ENCODE results near the gene KCNJ11. TPM values are rescaled to one million over a fixed set of nuclear protein-coding genes. Genes with fewer than 3 reads are reported as not detected.
A peak's percentile ranks its signal among the peaks of the same experiment; 100 is the strongest.

Gene KCNJ11
- polyA plus RNA-seq (2013), result 0.33 TPM

GRCh38 chr11:17388609-17389210 lies at the start of gene KCNJ11:
KCNJ11 (minus strand) TSS chr11:17388659; CDS start chr11:17388091, 568 bp downstream.
- no peak for DNase-seq
- Histone ChIP-seq H3K9me3 (ENCODE audit: control extremely low read depth in 1 of 5, control insufficient read depth in 4 of 5, insufficient read depth in 2 of 5, low read depth in 1 of 5, low read length in 4 of 5) (no peaks in the 10 kb centered on the region), H3K4me1 (ENCODE audit: control extremely low read depth in 1 of 4, control insufficient read depth in 4 of 4, insufficient read depth in 4 of 4, low read length in 3 of 4) (peaks cover 0 to 12% (median 7%) of the 10 kb centered on the region in 4 experiments), H3K4me3 (ENCODE audit: control insufficient read depth in 1 of 7, extremely low read depth in 1 of 7, insufficient read depth in 4 of 7, low read depth in 2 of 7, low read length in 6 of 7) (peak within 1 kb of the TSS; percentile 22 to 76 (median 60)), H3K36me3 (ENCODE audit: control insufficient read depth in 4 of 4, insufficient read depth in 4 of 4, low read length in 3 of 4) (no peaks in the 10 kb centered on the region), H3K27ac (ENCODE audit: insufficient read depth in 1 of 2, low read depth in 1 of 2, low read length in 2 of 2, poor library complexity in 1 of 2, severe bottlenecking in 2 of 2) (no peak within 1 kb of the TSS), H3K27me3 (replicated peaks in 2 of 5; ENCODE audit: control insufficient read depth in 4 of 5, insufficient read depth in 5 of 5, low read length in 4 of 5) (peaks cover 0 to 7% (median 0%) of the 10 kb centered on the region in 5 experiments)
- ChIA-PET CTCF (interaction anchor here (0.6 to 1.9 kb wide), 13 partner anchors 8 to 139 kb away, joined by 3 to 11 read pairs (median 3); no protein-coding TSS in a partner anchor), POLR2A (no interaction called here)
- WGBS (ENCODE audit: insufficient coverage), result 1% methylated on average over 42 of the region's 53 CpGs

GRCh38 chr11:17437366-17437765 lies 48.9 kb upstream of the KCNJ11 start:
- CTCF ChIA-PET, result interaction anchor here (0.9 kb wide), 1 partner anchor 69 kb away, joined by 3 read pairs; no protein-coding TSS in a partner anchor
- H3K4me3 ChIP-seq (ENCODE audit: control insufficient read depth in 1 of 7, extremely low read depth in 1 of 7, insufficient read depth in 4 of 7, low read depth in 2 of 7, low read length in 6 of 7), result no peak overlapping the region

GRCh38 chr11:17434108-17434507 lies 45.6 kb upstream of the KCNJ11 start:
- CTCF ChIA-PET, result no interaction called here
- no peak overlapping the region for H3K27ac ChIP-seq (ENCODE audit: insufficient read depth in 1 of 2, low read depth in 1 of 2, low read length in 2 of 2, poor library complexity in 1 of 2, severe bottlenecking in 2 of 2)
- POLR2A ChIA-PET, result no interaction called here
- WGBS (ENCODE audit: insufficient coverage), result 88% methylated on average over 1 of the region's 4 CpGs
- no peak overlapping the region for H3K4me3 ChIP-seq (ENCODE audit: control insufficient read depth in 1 of 7, extremely low read depth in 1 of 7, insufficient read depth in 4 of 7, low read depth in 2 of 7, low read length in 6 of 7)
- peaks cover 0 to 11% (median 5%) of the 10 kb centered on the region in 4 experiments for H3K4me1 ChIP-seq (ENCODE audit: control extremely low read depth in 1 of 4, control insufficient read depth in 4 of 4, insufficient read depth in 4 of 4, low read length in 3 of 4)
- H3K9me3 ChIP-seq (ENCODE audit: control extremely low read depth in 1 of 5, control insufficient read depth in 4 of 5, insufficient read depth in 2 of 5, low read depth in 1 of 5, low read length in 4 of 5), result no peaks in the 10 kb centered on the region
- peaks cover 0 to 2% (median 0%) of the 10 kb centered on the region in 5 experiments for H3K27me3 ChIP-seq (replicated peaks in 2 of 5; ENCODE audit: control insufficient read depth in 4 of 5, insufficient read depth in 5 of 5, low read length in 4 of 5)
- no peaks in the 10 kb centered on the region for H3K36me3 ChIP-seq (ENCODE audit: control insufficient read depth in 4 of 4, insufficient read depth in 4 of 4, low read length in 3 of 4)
- DNase-seq, result no peak

More at GRCh38 chr11:17437366-17437765, 48.9 kb upstream of the KCNJ11 start:
- peaks cover 0 to 17% (median 8%) of the 10 kb centered on the region in 4 experiments for H3K4me1 ChIP-seq (ENCODE audit: control extremely low read depth in 1 of 4, control insufficient read depth in 4 of 4, insufficient read depth in 4 of 4, low read length in 3 of 4)
- WGBS (ENCODE audit: insufficient coverage), result 85% methylated on average over 2 of the region's 3 CpGs
- H3K36me3 ChIP-seq (ENCODE audit: control insufficient read depth in 4 of 4, insufficient read depth in 4 of 4, low read length in 3 of 4), result no peaks in the 10 kb centered on the region
- POLR2A ChIA-PET, result no interaction called here
- H3K9me3 ChIP-seq (ENCODE audit: control extremely low read depth in 1 of 5, control insufficient read depth in 4 of 5, insufficient read depth in 2 of 5, low read depth in 1 of 5, low read length in 4 of 5), result peaks cover 0 to 5% (median 0%) of the 10 kb centered on the region in 5 experiments
- DNase-seq, result peak in 1 of 3 donors; percentile 51
- H3K27ac ChIP-seq (ENCODE audit: insufficient read depth in 1 of 2, low read depth in 1 of 2, low read length in 2 of 2, poor library complexity in 1 of 2, severe bottlenecking in 2 of 2), result no peak overlapping the region
- H3K27me3 ChIP-seq (replicated peaks in 2 of 5; ENCODE audit: control insufficient read depth in 4 of 5, insufficient read depth in 5 of 5, low read length in 4 of 5), result peaks cover 0 to 2% (median 0%) of the 10 kb centered on the region in 5 experiments

GRCh38 chr11:17432002-17432401 lies 43.5 kb upstream of the KCNJ11 start:
- Histone ChIP-seq H3K4me1 (ENCODE audit: control extremely low read depth in 1 of 4, control insufficient read depth in 4 of 4, insufficient read depth in 4 of 4, low read length in 3 of 4) (peaks cover 0 to 3% (median 0%) of the 10 kb centered on the region in 4 experiments), H3K27ac (ENCODE audit: insufficient read depth in 1 of 2, low read depth in 1 of 2, low read length in 2 of 2, poor library complexity in 1 of 2, severe bottlenecking in 2 of 2) (no peak overlapping the region), H3K9me3 (ENCODE audit: control extremely low read depth in 1 of 5, control insufficient read depth in 4 of 5, insufficient read depth in 2 of 5, low read depth in 1 of 5, low read length in 4 of 5) (no peaks in the 10 kb centered on the region), H3K27me3 (replicated peaks in 2 of 5; ENCODE audit: control insufficient read depth in 4 of 5, insufficient read depth in 5 of 5, low read length in 4 of 5) (peaks cover 0 to 2% (median 0%) of the 10 kb centered on the region in 5 experiments), H3K4me3 (ENCODE audit: control insufficient read depth in 1 of 7, extremely low read depth in 1 of 7, insufficient read depth in 4 of 7, low read depth in 2 of 7, low read length in 6 of 7) (no peak overlapping the region), H3K36me3 (ENCODE audit: control insufficient read depth in 4 of 4, insufficient read depth in 4 of 4, low read length in 3 of 4) (no peaks in the 10 kb centered on the region)
- DNase-seq, result no peak
- ChIA-PET CTCF (interaction anchor here (1.5 kb wide), 1 partner anchor 15 kb away, joined by 5 read pairs; no protein-coding TSS in a partner anchor), POLR2A (no interaction called here)
- WGBS (ENCODE audit: insufficient coverage), result 94% methylated on average over 6 of the region's 7 CpGs

- CTCF ChIA-PET, result interaction anchor here (1.3 to 1.5 kb wide), 2 partner anchors 16 to 20 kb away, joined by 3 to 5 read pairs; no protein-coding TSS in a partner anchor
- WGBS (ENCODE audit: insufficient coverage), result 95% methylated on average over 7 of the region's 8 CpGs
- POLR2A ChIA-PET, result interaction anchor here (0.7 kb wide), 1 partner anchor 21 kb away, joined by 4 read pairs; no protein-coding TSS in a partner anchor
- H3K9me3 ChIP-seq (ENCODE audit: control extremely low read depth in 1 of 5, control insufficient read depth in 4 of 5, insufficient read depth in 2 of 5, low read depth in 1 of 5, low read length in 4 of 5), result no peaks in the 10 kb centered on the region
- no peaks in the 10 kb centered on the region for H3K36me3 ChIP-seq (ENCODE audit: control insufficient read depth in 4 of 4, insufficient read depth in 4 of 4, low read length in 3 of 4)
- H3K27ac ChIP-seq (ENCODE audit: insufficient read depth in 1 of 2, low read depth in 1 of 2, low read length in 2 of 2, poor library complexity in 1 of 2, severe bottlenecking in 2 of 2), result no peak overlapping the region
- H3K4me1 ChIP-seq (ENCODE audit: control extremely low read depth in 1 of 4, control insufficient read depth in 4 of 4, insufficient read depth in 4 of 4, low read length in 3 of 4), result peaks cover 0 to 12% (median 3%) of the 10 kb centered on the region in 4 experiments
- DNase-seq, result no peak
- H3K27me3 ChIP-seq (replicated peaks in 2 of 5; ENCODE audit: control insufficient read depth in 4 of 5, insufficient read depth in 5 of 5, low read length in 4 of 5), result peaks cover 0 to 2% (median 0%) of the 10 kb centered on the region in 5 experiments
- H3K4me3 ChIP-seq (ENCODE audit: control insufficient read depth in 1 of 7, extremely low read depth in 1 of 7, insufficient read depth in 4 of 7, low read depth in 2 of 7, low read length in 6 of 7), result no peak overlapping the region
Observed at GRCh38 chr11:17431139-17431538, 42.7 kb upstream of the KCNJ11 start.

GRCh38 chr11:17430616-17431015 lies 42.2 kb upstream of the KCNJ11 start:
- CTCF ChIA-PET, result interaction anchor here (1.3 to 2.0 kb wide), 2 partner anchors 20 to 73 kb away, joined by 3 to 7 read pairs; no protein-coding TSS in a partner anchor
- H3K9me3 ChIP-seq (ENCODE audit: control extremely low read depth in 1 of 5, control insufficient read depth in 4 of 5, insufficient read depth in 2 of 5, low read depth in 1 of 5, low read length in 4 of 5), result no peaks in the 10 kb centered on the region
- no peaks in the 10 kb centered on the region for H3K36me3 ChIP-seq (ENCODE audit: control insufficient read depth in 4 of 4, insufficient read depth in 4 of 4, low read length in 3 of 4)
- H3K27ac ChIP-seq (ENCODE audit: insufficient read depth in 1 of 2, low read depth in 1 of 2, low read length in 2 of 2, poor library complexity in 1 of 2, severe bottlenecking in 2 of 2), result no peak overlapping the region
- WGBS (ENCODE audit: insufficient coverage), result 96% methylated on average over 13 of the region's 13 CpGs
- DNase-seq, result no peak
- POLR2A ChIA-PET, result no interaction called here
- peaks cover 0 to 2% (median 0%) of the 10 kb centered on the region in 5 experiments for H3K27me3 ChIP-seq (replicated peaks in 2 of 5; ENCODE audit: control insufficient read depth in 4 of 5, insufficient read depth in 5 of 5, low read length in 4 of 5)
- no peak overlapping the region for H3K4me3 ChIP-seq (ENCODE audit: control insufficient read depth in 1 of 7, extremely low read depth in 1 of 7, insufficient read depth in 4 of 7, low read depth in 2 of 7, low read length in 6 of 7)
- H3K4me1 ChIP-seq (ENCODE audit: control extremely low read depth in 1 of 4, control insufficient read depth in 4 of 4, insufficient read depth in 4 of 4, low read length in 3 of 4), result peaks cover 0 to 12% (median 3%) of the 10 kb centered on the region in 4 experiments

- DNase-seq, result no peak
- Histone ChIP-seq H3K4me3 (ENCODE audit: control insufficient read depth in 1 of 7, extremely low read depth in 1 of 7, insufficient read depth in 4 of 7, low read depth in 2 of 7, low read length in 6 of 7) (no peak overlapping the region), H3K4me1 (ENCODE audit: control extremely low read depth in 1 of 4, control insufficient read depth in 4 of 4, insufficient read depth in 4 of 4, low read length in 3 of 4) (peaks cover 0 to 12% (median 3%) of the 10 kb centered on the region in 4 experiments), H3K36me3 (ENCODE audit: control insufficient read depth in 4 of 4, insufficient read depth in 4 of 4, low read length in 3 of 4) (no peaks in the 10 kb centered on the region), H3K27ac (ENCODE audit: insufficient read depth in 1 of 2, low read depth in 1 of 2, low read length in 2 of 2, poor library complexity in 1 of 2, severe bottlenecking in 2 of 2) (no peak overlapping the region), H3K9me3 (ENCODE audit: control extremely low read depth in 1 of 5, control insufficient read depth in 4 of 5, insufficient read depth in 2 of 5, low read depth in 1 of 5, low read length in 4 of 5) (no peaks in the 10 kb centered on the region), H3K27me3 (replicated peaks in 2 of 5; ENCODE audit: control insufficient read depth in 4 of 5, insufficient read depth in 5 of 5, low read length in 4 of 5) (peaks cover 0 to 2% (median 0%) of the 10 kb centered on the region in 5 experiments)
- no CpG with 5 or more reads among the region's 3 CpGs for WGBS (ENCODE audit: insufficient coverage)
- ChIA-PET CTCF (interaction anchor here (2.0 kb wide), 1 partner anchor 74 kb away, joined by 7 read pairs; no protein-coding TSS in a partner anchor), POLR2A (no interaction called here)
Observed at GRCh38 chr11:17428925-17429324, 40.5 kb upstream of the KCNJ11 start.

All from common myeloid progenitor, CD34-positive (primary cell).